ENCODE data around the gene EGR2.

DNA sequence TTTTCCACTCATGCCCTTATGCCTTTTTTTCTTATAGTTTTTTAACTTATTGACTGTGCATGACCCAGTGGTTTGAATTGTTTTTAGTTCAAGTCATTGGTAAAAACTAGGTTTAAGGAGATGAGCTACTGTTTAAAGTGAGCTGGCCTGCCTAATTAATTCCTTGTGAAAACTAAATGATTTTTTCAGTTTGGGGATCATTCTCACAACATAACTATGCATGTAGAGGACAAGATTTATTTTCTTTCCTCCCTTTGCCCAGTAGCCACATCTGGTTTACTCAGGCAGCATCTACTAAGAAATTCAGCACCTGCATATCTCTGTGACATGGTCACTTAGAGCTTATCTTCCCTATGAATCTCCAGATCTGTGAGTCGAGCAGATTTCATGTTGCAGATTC, 9.9 kb downstream of the EGR2 start:
- no peak for TF ChIP-seq BMI1 (IDR thresholded peaks at IDR 0.05; ENCODE audit: borderline replicate concordance)
- TF ChIP-seq CREB1 (IDR thresholded peaks at IDR 0.05; ENCODE audit: low read depth), result no peak
- TF ChIP-seq LARP7 (IDR thresholded peaks at IDR 0.05), result no peak
- no peak for TF ChIP-seq HDGF (IDR thresholded peaks at IDR 0.05)

Data from GM12878 (cell line).